Measurements from ENCODE around the gene RASSF3. TPM values are rescaled to one million over a fixed set of nuclear protein-coding genes. Genes with fewer than 3 reads are reported as not detected.
"Not testable (repeated sequence)": the region's sequence is repeated elsewhere in the genome, so short reads cannot be mapped to it uniquely, and the experiment has no call there.

Gene RASSF3
- total RNA-seq, 1 experiment from 2014 or later: 42.6 TPM

DNA sequence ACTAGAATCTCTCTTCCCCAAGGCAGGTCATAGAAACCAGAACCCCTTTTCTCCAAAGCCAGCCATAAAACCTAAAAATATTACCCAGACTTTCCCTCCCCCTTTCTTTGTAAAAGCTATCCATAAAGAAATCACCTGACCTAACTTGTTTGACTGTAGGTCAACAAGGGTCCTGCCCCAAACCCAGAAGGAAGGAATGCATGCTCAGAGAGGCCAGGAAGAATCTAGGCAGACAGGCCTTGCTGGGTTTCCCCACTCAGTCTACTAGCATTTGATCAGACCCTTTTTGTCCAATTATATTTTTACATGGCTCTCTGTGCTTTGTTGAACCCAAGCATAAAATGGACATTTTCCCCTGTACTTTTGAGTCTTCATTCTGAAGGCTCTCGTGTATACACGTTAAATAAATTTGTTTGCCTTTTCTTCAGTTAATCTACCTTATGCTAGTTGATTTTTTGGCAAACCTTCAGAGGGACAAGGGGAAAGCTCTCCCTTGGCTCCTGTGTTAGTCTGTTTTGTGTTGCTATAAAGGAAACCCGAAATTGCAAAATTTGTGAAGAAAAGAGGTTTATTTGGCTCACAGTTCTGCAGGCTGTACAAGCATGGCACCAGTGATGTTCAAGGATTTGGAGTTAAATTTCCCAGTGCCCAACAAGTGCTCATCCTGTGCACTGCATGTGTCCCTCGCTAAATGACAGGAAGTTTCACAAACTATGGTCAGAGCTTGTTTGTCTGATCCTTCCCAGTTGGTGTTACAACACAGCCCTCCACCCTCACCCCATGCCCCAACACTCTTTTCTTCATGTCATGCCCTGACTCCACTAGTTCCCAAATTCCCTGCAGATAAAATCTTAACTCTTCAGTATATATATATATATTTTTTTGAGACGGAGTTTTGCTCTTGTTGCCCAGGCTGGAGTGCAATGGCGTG lies 14.2 kb upstream of the RASSF3 start:
- DNase-seq (ENCODE audit: extremely low read depth, low read depth): no peak

DNA sequence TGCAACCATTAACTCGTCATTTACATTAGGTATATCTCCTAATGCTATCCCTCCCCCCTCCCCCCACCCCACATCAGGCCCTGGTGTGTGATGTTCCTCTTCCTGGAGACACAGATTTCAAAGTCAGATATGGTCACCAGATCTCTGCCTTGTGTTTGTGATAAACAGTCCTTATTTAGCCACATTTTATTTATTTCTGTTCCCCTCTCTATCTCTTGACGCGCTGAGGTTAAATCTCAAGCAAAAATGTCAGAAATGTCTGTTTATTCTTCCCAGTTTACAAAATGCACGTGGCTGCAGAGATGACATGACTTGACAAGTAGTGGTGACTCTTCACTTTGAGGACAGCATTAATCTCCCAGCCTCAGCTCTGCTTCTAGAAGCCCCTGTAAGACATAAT lies 11.5 kb upstream of the RASSF3 start:
- no peak for DNase-seq (ENCODE audit: extremely low read depth, low read depth)

DNA sequence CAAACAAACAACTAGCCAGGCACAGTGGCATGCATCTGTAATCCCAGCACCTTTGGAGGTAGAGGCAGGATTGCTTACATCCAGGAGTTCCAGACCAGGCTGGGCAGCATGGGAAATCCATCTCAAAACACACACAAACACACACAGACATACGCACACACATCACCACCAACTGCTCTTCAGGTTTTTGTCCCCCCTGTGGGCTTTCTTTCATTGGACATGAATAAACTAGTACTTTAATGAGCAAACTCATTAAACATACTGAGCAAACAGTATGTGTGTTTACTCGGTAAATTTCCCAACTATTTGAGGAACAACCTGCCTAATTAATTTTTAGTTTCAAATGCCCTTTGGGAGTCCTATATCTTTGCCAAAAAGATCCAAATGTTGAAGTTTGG lies 10.1 kb upstream of the RASSF3 start:
- DNase-seq (ENCODE audit: extremely low read depth, low read depth): no peak

DNA sequence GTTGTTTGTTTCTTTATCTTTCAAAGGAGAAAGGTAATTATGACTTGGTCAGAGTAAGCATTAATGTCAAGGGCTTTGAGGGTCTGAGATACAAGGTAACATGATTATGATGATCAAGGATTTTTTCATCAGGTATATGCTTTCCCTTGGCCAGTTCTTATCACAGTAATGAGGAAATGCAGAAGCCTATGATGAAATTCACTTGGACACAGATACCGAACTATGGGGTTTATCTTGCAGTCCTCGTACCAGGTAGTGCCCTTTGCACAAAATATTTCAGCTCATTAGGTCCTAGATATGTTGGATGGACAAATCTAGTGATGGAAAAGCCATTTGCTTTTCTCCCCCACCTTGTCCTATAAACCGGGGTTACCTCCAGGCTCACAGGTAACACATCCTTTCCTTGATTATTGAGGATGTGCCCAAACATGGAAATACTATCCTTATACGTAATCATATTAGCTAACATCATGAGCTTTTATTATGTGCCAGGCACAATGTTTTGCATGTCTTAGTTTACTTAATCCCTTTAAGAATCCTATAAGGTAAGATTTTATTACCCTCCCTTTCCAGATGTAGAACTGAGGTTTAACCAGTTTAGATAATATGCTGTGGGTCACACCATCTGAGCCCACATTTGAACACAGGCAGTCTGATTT lies 7.0 kb upstream of the RASSF3 start:
- DNase-seq (ENCODE audit: extremely low read depth, low read depth): no peak

DNA sequence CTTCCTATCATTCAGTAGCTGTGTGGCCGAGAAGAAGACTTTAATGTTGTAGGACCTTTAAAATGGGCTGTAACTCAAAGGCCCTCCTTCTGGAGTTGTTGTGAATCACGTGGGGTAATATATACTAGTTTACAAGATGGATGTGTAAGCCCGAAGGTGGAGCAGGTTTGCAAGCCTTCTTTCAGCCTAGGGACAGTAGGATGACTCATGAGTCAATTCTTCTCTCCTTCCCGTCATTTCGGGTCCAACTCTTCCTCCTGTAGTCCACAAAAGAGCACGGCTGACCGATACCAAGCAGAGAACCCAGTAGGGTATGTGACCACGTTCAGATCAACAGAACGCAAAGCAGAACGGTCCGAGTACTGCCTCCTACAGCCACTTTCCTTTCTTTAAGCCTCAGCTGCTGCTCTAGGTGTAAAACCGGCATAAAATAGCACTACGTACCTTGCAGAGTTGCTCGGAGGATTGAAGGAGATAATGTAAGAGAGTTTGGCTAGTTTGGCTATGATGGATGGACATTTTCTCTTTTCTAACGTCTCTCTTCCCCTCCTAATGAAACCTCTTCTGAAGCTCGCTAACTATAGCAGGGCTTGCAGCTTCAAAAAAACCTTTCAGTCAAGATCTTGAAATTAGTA lies 1.3 kb upstream of the RASSF3 start:
- DNase-seq (ENCODE audit: extremely low read depth, low read depth): peak; percentile 69

DNA sequence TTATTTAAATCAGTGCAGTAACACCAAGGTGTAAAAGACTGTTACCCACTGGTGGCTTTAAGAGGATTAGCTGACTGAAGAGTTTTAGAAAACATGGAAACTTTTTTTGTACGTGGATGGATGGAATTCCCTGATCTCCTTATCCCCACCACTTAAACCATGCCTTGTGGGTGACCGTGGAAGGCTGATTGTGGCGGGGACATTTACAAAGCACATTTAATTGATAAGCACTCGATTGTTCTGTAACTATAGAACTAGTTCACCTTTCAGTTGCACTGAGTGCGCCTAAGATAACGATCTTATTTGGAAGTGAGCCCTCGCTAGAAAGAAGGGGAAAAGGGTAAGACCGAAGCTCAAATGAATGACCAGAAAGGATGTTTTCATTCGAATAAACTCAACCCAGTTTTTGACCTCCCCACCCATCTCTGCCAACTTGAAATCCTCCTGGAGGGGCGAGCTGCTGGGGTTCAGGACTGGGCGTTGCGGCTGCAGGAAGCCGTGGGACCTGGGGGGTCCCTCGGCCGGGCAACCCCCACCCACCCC lies 688 bp upstream of the RASSF3 start:
- DNase-seq (ENCODE audit: extremely low read depth, low read depth): no peak

DNA sequence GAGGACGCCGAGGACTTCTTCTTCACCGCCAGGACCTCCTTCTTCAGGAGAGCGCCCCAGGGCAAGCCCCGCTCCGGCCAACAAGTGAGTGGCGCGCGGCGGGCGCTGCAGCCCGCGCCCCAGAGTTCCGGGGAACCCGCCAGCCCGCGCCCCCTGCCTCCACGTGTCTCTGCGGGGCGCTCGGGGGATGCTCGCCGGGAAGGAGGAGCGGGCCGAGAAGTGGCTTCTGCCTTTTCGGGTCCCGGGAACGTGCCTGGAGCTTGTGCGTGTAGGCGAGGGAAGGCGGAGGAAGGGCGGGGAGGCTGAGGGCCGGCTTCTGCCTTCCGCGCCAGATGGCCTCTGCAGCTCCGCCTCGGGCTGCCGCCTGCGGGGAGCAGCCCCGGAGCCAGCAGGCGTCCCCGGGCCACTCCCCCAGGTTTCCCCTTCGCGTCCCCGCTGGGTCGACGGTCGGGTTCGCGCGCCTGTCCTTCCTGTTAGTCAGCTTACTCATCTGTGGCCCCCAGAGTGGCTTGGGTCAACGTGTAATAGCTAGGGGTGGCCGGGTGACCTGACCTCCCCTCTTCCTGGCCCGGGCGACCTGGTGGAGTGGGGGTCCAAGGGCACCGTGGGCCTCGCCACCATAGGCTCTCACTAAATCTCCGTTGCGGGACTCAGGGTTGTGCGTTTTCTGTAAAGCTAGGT lies 505 bp downstream of the RASSF3 start:
- DNase-seq (ENCODE audit: extremely low read depth, low read depth): peak; percentile 19

DNA sequence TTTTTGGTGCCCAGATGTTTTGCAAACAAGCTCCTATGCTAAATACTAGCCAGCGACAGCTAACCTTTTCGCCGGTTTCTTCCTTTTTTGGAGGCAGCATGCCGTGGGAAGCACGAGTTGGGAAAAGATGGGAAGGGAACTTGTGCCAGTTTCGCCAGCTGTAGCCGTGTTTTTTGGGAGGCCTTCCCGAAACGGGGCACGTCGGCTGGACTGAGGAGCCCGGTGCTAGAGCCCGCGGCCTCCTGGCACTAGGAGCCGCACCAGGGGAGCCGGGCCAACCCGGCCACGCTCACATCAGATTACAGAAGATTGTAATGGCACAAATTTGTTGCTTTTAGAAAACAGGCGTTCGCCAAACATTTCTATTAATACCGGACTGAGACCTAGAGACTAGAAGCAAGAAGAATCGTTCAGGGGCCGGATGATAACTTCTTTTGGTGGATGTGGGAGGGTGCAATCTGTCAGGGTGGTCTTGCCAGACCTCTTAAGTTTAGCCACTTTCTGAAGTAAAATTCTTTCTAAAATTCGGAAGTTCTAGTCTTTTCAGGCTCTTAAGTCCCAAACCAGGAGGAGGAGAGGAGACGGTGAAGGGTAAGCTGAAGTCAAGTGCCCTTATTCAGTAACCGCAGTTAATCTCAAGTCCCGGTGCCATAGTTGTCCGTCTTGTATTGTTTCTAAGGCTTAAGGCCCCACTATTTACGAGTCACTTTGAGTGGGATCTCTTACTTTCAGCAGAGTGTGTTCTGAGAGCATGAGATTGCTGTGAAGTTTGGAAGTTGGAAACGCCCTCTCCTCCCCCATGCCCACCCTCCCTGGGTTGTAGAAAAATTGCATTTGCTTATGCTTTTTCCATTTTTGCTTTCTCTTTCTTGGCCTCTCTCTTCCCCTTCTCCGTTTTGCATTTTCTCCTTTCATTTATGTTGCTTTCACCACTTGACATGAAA lies 1.3 kb downstream of the RASSF3 start:
- no peak for DNase-seq (ENCODE audit: extremely low read depth, low read depth)

DNA sequence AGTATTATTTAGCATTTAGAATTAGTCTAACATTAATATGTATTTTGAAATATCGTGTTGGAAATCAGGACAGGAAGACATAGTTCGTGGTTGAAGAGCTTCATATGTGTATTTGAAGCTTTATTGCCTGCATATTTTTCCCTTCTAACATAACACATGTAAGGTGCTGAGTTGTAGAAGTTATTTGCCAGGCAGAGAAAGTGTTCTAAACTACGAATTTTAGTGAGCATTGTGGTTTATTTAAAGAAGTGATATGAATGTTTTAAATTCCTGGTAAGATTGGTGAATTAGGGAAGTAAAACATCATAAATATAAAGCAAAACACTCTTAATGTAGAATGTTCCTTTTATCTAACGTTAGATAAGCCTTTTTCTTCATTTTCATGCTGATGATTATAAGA lies 2.5 kb downstream of the RASSF3 start:
- DNase-seq (ENCODE audit: extremely low read depth, low read depth): no peak

DNA sequence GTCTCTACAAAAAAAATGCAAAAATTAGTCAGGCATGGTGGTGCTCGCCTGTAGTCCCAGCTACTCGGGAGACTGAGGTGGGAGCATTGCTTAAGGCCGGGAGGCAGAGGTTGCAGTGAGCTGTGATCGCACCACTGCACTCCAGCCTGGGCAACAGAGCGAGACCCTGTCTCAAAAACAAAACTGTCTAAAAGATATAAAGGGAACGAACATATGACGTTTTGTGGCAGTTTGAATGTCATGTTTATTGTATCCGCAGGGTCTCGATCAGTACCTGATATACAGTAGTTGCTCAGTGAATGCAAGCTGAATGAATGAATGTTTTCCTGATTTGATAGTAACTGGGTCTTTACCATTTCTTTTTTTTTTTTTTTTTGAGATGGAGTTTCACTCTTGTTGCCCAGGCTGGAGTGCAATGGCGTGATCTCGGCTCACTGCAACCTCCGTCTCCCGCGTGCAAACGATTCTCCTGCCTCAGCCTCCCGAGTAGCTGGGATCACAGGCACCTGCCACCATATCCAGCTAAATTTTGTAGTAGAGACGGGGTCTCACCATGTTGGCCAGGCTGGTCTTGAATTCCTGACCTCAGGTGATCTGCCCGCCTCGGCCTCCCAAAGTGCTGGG lies 3.6 kb downstream of the RASSF3 start:
- not testable (repeated sequence) for DNase-seq (ENCODE audit: extremely low read depth, low read depth)

DNA sequence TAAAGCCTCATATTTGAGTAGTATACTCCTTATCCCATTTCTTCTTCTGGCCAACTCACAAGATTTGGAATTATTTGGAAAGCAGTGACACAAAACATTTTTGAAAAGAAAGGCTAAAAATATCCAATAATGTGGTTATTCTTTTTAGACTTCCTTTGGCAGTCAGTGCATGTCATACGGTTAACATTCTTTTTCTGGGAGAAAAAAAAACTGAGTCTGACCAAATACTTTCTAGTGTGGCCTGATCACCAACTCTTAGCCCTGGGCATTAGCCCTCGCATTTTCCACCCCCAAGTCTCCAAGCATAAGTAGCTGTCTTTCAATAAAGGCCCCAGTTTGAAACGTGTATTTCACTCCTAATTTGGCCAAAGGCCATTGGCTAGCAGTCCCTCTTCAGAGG lies 5.9 kb downstream of the RASSF3 start:
- DNase-seq (ENCODE audit: extremely low read depth, low read depth): no peak

DNA sequence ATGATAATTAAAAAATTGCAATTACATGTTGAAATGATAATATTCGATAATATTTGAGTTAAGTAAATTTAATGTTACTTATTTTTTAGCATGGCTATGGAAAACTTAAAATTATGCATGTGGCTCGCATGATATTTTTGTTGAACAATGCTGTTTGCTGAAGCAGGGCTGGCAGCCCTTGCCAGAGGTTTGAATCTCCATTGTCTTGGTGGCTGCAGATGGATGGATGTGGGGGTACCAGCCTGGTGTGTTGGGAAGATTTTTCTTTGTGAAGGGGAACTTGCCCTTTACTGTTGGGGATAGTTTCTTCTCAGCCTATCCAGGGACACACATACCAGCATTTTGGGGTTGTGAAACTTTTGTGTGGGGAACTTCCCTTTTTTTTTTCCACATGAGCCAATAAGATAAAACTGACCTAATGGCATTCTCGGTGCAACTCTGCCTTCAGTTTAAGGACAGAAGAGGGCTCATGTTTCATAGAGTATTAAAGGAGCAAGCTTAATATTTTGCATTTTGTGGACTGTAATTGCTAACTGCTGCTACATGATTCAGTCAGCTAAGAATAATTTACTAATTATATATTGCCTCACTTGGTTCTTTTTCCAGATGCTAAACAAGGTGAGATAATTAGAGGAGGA lies 8.8 kb downstream of the RASSF3 start:
- no peak for DNase-seq (ENCODE audit: extremely low read depth, low read depth)

DNA sequence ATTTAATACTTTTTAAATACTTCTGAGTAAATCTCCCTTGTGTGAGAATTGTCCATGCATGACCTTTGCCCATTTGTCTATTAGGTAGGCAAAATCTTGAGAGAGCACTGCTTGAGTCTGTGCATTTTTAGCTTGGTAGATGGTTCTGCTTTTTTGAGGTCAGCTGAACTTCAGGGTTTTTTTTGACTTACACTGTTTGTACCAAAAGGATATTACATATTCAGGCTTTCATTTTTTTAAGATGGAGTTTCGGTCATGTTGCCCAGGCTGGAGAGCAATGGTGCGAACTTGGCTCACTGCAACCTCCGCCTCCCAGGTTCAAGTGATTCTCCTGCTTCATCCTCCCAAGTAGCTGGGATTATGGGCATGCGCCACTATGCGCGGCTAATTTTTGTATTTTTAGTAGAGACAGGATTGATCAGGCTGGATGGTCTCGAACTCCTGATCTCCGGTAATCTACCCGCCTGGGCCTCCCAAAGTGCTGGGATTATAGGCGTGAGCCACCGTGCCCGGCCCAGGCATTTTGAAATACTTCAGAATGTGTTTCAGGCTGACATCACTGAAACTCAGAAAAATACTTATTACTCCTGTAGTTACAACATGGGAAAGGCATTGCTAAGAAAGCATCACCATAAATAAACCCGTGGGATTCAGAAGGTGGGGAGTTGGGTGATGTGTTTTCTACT lies 11.1 kb downstream of the RASSF3 start:
- DNase-seq (ENCODE audit: extremely low read depth, low read depth): no peak

DNA sequence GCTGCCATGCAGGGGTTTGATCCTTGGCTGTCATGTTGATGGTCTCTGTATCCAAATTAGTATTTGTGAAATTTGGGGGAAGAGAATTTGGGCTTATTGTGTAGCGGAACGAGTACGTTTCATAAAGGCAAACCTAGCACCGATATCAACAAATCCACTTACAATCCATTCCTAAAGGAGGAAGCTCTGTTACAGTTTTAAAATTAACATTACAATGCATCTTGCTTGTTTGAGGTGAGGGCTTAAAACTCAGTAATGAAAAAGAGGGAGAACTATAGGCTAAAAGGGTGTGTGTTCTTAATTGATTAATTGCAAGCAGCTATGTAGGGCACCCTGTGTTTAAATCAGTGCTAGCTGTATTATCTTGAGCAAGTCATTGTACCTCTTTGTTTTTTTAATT lies 13.7 kb downstream of the RASSF3 start:
- no peak for DNase-seq (ENCODE audit: extremely low read depth, low read depth)

DNA sequence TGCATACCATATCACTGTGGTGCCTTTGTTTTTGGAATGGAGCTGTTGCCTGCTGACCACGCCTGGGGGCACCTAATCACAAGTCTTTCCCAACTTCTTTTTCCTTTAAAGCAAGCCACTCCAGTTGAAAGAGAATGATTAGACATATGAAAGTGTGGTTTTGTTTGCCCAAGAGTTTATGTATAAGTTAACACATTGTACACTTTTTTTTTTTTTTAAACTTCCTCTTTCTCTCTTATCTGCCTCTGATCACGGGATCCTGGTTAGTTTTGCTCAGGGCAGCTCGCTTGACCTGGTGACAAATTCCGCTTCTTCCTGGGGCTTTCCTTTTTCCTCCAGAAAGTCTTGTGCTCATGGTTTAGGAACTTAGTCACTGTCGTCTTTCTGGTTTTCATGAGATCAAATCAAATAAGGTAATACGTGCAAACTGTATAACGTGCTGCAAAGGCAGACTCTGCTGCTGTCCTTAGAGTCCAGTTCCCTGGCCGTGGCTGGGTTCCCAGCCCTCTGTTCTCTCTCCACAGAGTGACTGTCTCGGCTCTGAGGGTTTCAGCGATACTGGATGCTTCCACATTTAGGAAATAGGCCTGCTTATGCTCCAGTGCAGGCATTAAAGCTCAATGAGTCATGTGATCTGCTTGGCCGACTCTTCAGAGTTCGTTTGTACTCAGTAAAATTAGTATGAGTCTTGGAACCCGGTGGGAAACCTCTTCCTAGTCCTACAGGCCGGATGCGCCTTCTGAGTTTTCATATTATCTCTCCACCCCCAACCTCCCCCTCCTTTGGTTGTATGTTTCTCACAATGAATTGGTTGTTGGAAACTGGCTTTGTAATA lies 15.2 kb downstream of the RASSF3 start:
- DNase-seq (ENCODE audit: extremely low read depth, low read depth): no peak

DNA sequence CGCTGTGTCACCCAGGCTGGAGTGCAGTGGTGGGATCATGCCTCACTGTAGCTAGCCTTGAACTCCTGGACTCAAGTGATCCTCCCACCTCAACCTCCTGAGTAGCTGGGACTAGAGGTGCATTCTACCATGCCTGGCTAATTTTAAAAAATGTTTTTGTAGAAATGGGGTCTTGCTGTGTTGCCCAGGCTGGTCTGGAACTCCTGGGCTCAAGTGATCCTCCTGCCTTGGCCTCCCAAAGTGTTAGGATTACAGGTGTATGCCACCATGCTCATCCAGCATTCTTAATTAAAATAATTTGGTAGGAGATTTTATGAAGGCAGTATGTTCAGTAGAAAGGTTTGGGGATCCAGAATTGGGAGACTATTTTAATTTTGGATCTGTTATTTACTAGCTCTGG lies 16.3 kb downstream of the RASSF3 start:
- DNase-seq (ENCODE audit: extremely low read depth, low read depth): not testable (repeated sequence)

DNA sequence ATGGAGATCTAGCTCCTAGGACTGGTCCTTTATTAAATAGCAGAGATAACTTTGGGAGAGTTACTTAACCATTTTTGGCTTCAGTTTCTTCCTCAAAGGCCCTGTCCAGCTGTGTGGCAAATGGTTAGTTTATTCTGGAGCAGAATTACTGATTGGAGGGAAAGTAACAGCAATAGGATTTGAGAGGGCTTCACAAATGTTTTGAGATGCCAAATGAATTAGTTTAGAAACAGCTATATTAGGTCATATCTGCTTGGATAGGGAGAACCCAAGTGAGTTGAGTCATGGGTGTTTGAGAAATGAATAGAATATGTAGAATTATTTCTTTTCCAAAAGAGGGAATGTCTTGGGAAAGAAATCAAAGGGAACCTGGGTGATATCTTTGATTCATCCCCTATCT lies 17.5 kb downstream of the RASSF3 start:
- no peak for DNase-seq (ENCODE audit: extremely low read depth, low read depth)

All from NCI-H460 (cell line).